Measurements from ENCODE around the gene PLA2G4B.
A peak's percentile ranks its signal among the peaks of the same experiment; 100 is the strongest.
"Not testable (repeated sequence)": the region's sequence is repeated elsewhere in the genome, so short reads cannot be mapped to it uniquely, and the experiment has no call there.

The PLA2G4B gene

GRCh38 chr15:41827880-41828806 is 10.5 kb upstream of the PLA2G4B start, which contains the start of gene JMJD7:
JMJD7 (plus strand) TSS chr15:41828092; CDS start chr15:41828125, 33 bp downstream.
- DNase-seq, result peak; percentile 97

GRCh38 chr15:41828807-41829141 is 9.9 kb upstream of the PLA2G4B start:
- DNase-seq, result no peak

GRCh38 chr15:41829959-41830646 is 8.5 kb upstream of the PLA2G4B start:
- no peak for DNase-seq

GRCh38 chr15:41831291-41831690 is 7.4 kb upstream of the PLA2G4B start:
- DNase-seq, result not testable (repeated sequence)

- DNase-seq, result no peak
Observed at GRCh38 chr15:41832208-41832607, 6.4 kb upstream of the PLA2G4B start.

GRCh38 chr15:41832875-41833274 is 5.8 kb upstream of the PLA2G4B start:
- no peak for DNase-seq

GRCh38 chr15:41834096-41834495 is 4.6 kb upstream of the PLA2G4B start:
- DNase-seq, result no peak

GRCh38 chr15:41836073-41836472 is 2.6 kb upstream of the PLA2G4B start:
- no peak for DNase-seq

- no peak for DNase-seq
Observed at GRCh38 chr15:41836713-41837454, 1.8 kb upstream of the PLA2G4B start.

- no peak for DNase-seq
Observed at GRCh38 chr15:41839781-41840491, 1.3 kb downstream of the PLA2G4B start.

- DNase-seq, result no peak
Observed at GRCh38 chr15:41840673-41841072, 2.0 kb downstream of the PLA2G4B start.

- no peak for DNase-seq
Observed at GRCh38 chr15:41841131-41841530, 2.5 kb downstream of the PLA2G4B start.

GRCh38 chr15:41842229-41842628 is 3.6 kb downstream of the PLA2G4B start:
- no peak for DNase-seq

GRCh38 chr15:41843571-41843970 is 4.9 kb downstream of the PLA2G4B start:
- no peak for DNase-seq

- DNase-seq, result no peak
Observed at GRCh38 chr15:41844814-41845213, 6.2 kb downstream of the PLA2G4B start.

- DNase-seq, result no peak
Observed at GRCh38 chr15:41847206-41847605, 8.6 kb downstream of the PLA2G4B start.

GRCh38 chr15:41847981-41848380 is 9.3 kb downstream of the PLA2G4B start:
- no peak for DNase-seq

GRCh38 chr15:41848631-41849030 is 10.0 kb downstream of the PLA2G4B start:
- no peak for DNase-seq

GRCh38 chr15:41849204-41849603 is 10.6 kb downstream of the PLA2G4B start:
- no peak for DNase-seq

- DNase-seq, result no peak
Observed at GRCh38 chr15:41849861-41850260, 11.2 kb downstream of the PLA2G4B start.

- no peak for DNase-seq
Observed at GRCh38 chr15:41850482-41851166, 12.0 kb downstream of the PLA2G4B start.

GRCh38 chr15:41851167-41851523 is 12.5 kb downstream of the PLA2G4B start:
- DNase-seq, result no peak
